Neutrophil (primary cell): ENCODE results near the gene ZNF28.
"Not testable (repeated sequence)": the region's sequence is repeated elsewhere in the genome, so short reads cannot be mapped to it uniquely, and the experiment has no call there.

Experiments
- H3K27ac ChIP-seq: fragments of 200-600 bp; sonication (generic); 2 replicates; pipeline ENCODE4 v1.5.1; 2016; ENCODE audit warnings: mild to moderate bottlenecking, moderate library complexity
- H3K27me3 ChIP-seq: fragments of 200-600 bp; sonication (generic); 2 replicates; pipeline ENCODE4 v1.6.0; 2016; ENCODE audit warnings: mild to moderate bottlenecking
- H3K36me3 ChIP-seq: fragments of 200-600 bp; sonication (generic); 2 replicates; pipeline ENCODE4 v1.5.1; 2017
- H3K4me1 ChIP-seq, 2 experiments: fragments of 200-600 bp in 1 of 2; sonication (generic) in 1 of 2; 1 replicate in 1 of 2; 2 replicates in 1 of 2; pipeline versions ENCODE4 v1.5.1 to v1.6.1; 2013 to 2016; ENCODE audit warnings: low read depth in 1 of 2, low read length in 1 of 2, mild to moderate bottlenecking in 1 of 2, moderate library complexity in 1 of 2; ENCODE audit not compliant: control insufficient read depth in 1 of 2, insufficient read depth in 1 of 2
- H3K4me3 ChIP-seq, 2 experiments: fragments of 200-600 bp in 1 of 2; sonication (generic) in 1 of 2; 1 replicate in 1 of 2; 2 replicates in 1 of 2; pipeline ENCODE4 v1.5.1; 2013 to 2016; ENCODE audit warnings: low read depth in 1 of 2, low read length in 1 of 2, mild to moderate bottlenecking in 1 of 2, moderate library complexity in 1 of 2
- H3K9me3 ChIP-seq: fragments of 200-600 bp; sonication (generic); 2 replicates; pipeline ENCODE4 v1.5.1; 2016
- CTCF ChIP-seq: fragments of 200-600 bp; sonication (generic); IDR thresholded peaks from 2 replicates; pipeline ENCODE4 v1.5.1; 2016; ENCODE audit warnings: antibody characterized with exemption

The ZNF28 gene

GRCh38 chr19:52821204-52821960 is at the start of gene ZNF28:
TSS of gene ZNF28 (minus strand) at chr19:52821633. CDS start at chr19:52817958, 3,675 bp downstream.
- Histone ChIP-seq H3K4me3 (peak within 1 kb of the TSS; percentile 63 to 65), H3K27ac (peak within 1 kb of the TSS; percentile 41)
- H3K36me3 ChIP-seq, H3K4me1 ChIP-seq, H3K27me3 ChIP-seq, H3K9me3 ChIP-seq: not testable (repeated sequence)

GRCh38 chr19:52868031-52868430 is 46.6 kb upstream of the ZNF28 start:
- not testable (repeated sequence) for H3K4me1 ChIP-seq, H3K27me3 ChIP-seq, H3K9me3 ChIP-seq, H3K27ac ChIP-seq, H3K4me3 ChIP-seq, H3K36me3 ChIP-seq

- not testable (repeated sequence) for H3K27me3 ChIP-seq, H3K9me3 ChIP-seq
- peak; percentile 20 for TF ChIP-seq CTCF
- peak within 1 kb of the TSS; percentile 47 for H3K27ac ChIP-seq
- peak within 1 kb of the TSS; percentile 70 to 73 for H3K4me3 ChIP-seq
- H3K4me1 ChIP-seq = peaks cover 7 to 11% of the 10 kb centered on the region in 2 experiments
- peaks cover 16% of the 10 kb centered on the region for H3K36me3 ChIP-seq
Observed at GRCh38 chr19:52857378-52858191, 36.2 kb upstream of the ZNF28 start, which contains the start of gene ZNF468. TSS of gene ZNF468 (minus strand) at chr19:52857619. CDS start at chr19:52854272, 3,347 bp downstream.

DNA sequence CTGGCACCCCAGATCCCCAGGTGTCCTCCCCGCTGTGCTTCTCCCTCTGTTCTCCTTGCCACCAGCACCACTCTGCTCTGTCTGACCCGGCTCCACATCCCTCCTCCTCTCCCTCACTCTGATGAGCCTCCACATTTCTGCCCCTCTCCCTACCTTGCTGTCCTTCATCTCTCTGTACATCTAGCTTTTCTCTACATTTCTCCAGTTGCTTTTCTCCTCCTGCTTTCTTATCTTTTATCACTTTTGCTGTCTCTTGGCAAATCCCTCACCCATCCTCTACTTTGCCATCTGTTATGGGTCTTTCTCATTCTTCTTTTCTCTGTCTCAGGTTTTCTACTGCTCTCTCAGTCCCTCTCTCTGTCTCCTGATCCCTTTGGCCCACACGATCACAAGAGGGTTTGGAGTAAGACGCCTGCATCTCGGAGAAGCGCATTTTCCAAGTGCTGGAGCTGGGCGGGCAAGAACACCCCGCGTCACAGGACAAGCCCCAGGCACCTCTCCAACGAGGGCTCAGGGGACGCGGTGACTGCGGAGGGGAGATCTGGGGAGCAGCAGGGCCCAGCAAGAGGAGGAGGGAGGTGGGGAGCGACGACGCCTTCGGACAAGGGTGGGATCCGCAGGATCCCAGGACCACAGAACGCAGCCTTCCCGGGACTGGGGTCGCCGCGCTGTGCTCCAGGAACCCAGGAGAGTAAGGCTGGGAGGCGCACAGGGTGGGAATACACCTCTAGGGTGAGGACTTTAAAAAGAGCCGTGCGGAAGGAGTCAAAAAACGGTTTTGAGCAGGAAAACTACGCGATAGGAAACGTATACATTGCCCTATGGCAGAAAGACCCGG is 35.3 kb upstream of the ZNF28 start:
- Histone ChIP-seq H3K27ac (peak overlapping the region; percentile 47), H3K36me3 (peaks cover 24% of the 10 kb centered on the region), H3K4me3 (peak overlapping the region; percentile 70 to 73), H3K4me1 (peaks cover 7 to 11% of the 10 kb centered on the region in 2 experiments)
- not testable (repeated sequence) for H3K27me3 ChIP-seq, H3K9me3 ChIP-seq

- not testable (repeated sequence) for H3K4me3 ChIP-seq, H3K4me1 ChIP-seq, H3K27me3 ChIP-seq, H3K27ac ChIP-seq
- peaks cover 84% of the 10 kb centered on the region for H3K36me3 ChIP-seq
- H3K9me3 ChIP-seq = peaks cover 20% of the 10 kb centered on the region
Observed at GRCh38 chr19:52847352-52847751, 25.9 kb upstream of the ZNF28 start.

DNA sequence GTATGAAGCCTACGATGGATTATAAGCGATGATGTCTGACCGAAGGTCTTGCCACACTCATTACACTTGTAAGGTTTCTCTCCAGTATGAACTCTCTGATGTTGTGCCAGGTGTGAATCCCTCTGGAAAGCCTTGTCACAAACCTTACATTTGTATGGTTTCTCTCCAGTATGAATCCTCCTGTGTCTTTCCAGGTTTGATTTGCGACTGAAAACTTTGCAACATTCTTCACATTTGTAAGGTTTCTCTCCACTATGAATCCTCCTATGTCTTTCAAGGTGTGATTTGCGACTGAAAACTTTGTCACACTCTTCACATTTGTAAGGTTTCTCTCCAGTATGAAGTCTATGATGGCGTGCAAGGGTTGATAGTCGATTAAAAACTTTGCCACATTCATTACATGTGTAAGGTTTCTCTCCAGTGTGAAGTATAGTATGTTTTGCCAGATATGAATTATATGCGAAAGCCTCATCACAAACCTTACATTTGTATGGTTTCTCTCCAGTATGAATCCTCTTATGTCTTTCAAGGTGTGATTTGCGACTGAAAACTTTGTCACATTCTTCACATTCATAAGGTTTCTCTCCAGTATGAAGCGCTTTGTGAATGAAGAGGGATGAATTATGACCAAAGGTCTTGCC is 19.5 kb upstream of the ZNF28 start:
- H3K27me3 ChIP-seq, H3K27ac ChIP-seq, H3K4me1 ChIP-seq, H3K4me3 ChIP-seq: not testable (repeated sequence)
- H3K9me3 ChIP-seq = peaks cover 76% of the 10 kb centered on the region
- peaks cover 48% of the 10 kb centered on the region for H3K36me3 ChIP-seq

DNA sequence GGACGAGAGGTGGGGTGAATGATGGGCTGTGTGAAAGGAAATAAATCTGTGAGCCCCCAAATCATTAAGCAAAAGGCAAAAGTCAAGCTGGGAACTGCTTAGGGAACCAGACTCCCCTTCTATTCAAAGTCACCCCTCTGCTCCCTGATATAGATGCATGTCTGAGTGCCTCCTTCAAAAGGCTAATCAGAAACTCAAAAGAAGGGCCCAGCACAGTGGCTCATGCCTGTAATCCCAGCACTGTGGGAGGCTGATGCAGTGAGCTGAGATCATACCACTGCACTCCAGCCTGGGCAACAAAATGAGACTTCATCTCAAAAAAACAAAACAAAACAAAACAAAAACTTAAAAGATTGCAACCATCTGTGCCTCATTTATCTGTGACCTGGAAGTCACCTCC is 12.9 kb upstream of the ZNF28 start:
- H3K36me3 ChIP-seq, H3K27me3 ChIP-seq, H3K4me3 ChIP-seq, H3K27ac ChIP-seq, H3K4me1 ChIP-seq: not testable (repeated sequence)
- H3K9me3 ChIP-seq = peaks cover 25% of the 10 kb centered on the region

DNA sequence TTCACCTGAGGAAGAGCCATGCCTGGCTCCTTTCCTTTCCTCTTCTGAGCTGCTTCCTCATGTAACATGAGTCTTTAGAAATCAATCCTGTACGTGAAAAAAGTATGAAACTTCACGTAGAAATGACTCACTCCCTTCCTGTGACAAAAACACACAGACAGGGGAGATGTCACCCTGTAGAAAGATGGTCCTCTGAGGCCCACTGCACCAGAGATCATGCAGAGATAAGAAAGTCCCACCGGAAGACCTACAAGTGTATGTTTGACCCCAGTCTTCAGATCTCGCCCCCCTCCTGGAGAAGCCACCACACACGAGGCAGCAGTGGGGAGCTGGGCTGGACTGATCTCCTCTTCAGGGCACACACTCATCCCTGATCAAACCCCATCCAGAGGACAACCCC is 12.1 kb upstream of the ZNF28 start:
- H3K4me1 ChIP-seq, H3K36me3 ChIP-seq, H3K27me3 ChIP-seq, H3K4me3 ChIP-seq, H3K27ac ChIP-seq: not testable (repeated sequence)
- peaks cover 17% of the 10 kb centered on the region for H3K9me3 ChIP-seq

DNA sequence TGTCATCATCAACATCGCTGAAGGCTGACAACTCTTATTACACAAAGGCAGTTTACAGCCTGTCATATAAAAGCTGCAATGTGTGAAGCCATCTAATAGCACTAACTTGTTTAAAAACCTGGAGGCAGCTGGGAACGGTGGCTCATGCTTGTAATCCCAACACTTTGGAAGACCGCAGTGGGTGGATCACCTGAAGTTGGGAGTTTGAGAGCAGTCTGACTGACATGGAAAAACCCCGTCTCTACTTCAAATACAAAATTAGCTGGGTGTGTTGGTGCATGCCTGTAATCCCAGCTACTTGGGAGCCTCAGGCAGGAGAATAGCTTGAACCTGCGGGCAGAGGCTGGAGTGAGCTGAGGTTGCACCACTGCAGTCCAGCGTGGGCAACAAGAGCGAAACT is 8.4 kb upstream of the ZNF28 start:
- H3K36me3 ChIP-seq, H3K27me3 ChIP-seq, H3K9me3 ChIP-seq: not testable (repeated sequence)

More for the DNA sequence above, 8.4 kb upstream of the ZNF28 start:
- not testable (repeated sequence) for H3K4me1 ChIP-seq, H3K4me3 ChIP-seq, H3K27ac ChIP-seq
